Endodermal cell (in vitro differentiated cells): Measurements from ENCODE around the gene CTPS2. TPM values are rescaled to one million over a fixed set of nuclear protein-coding genes. Genes with fewer than 3 reads are reported as not detected.
A peak's percentile ranks its signal among the peaks of the same experiment; 100 is the strongest.
"Not testable (repeated sequence)": the region's sequence is repeated elsewhere in the genome, so short reads cannot be mapped to it uniquely, and the experiment has no call there.

Experiments
- DNase-seq: peaks from one replicate; pipeline ENCODE4 v3.0.0-alpha.2; 2017
- H3K27ac ChIP-seq: 2 replicates; pipeline ENCODE4 v1.5.1; 2013; ENCODE audit warnings: mild to moderate bottlenecking, low read depth, low read length, moderate library complexity
- H3K27me3 ChIP-seq: 2 replicates; pipeline ENCODE4 v1.6.1; 2013; ENCODE audit warnings: mild to moderate bottlenecking, low read length, moderate library complexity; ENCODE audit not compliant: insufficient read depth, control insufficient read depth, poor library complexity, severe bottlenecking
- H3K36me3 ChIP-seq: 2 replicates; pipeline ENCODE4 v1.7.0; 2013; ENCODE audit warnings: mild to moderate bottlenecking, low read length, moderate library complexity; ENCODE audit not compliant: control insufficient read depth, insufficient read depth
- H3K4me1 ChIP-seq: one replicate; pipeline ENCODE4 v1.7.0; 2013; ENCODE audit warnings: low read length; ENCODE audit not compliant: control insufficient read depth, insufficient read depth
- H3K4me3 ChIP-seq: 2 replicates; pipeline ENCODE4 v1.5.1; 2013; ENCODE audit warnings: mild to moderate bottlenecking, low read length, moderate library complexity
- H3K9ac ChIP-seq: 2 replicates; pipeline ENCODE4 v1.6.1; 2013; ENCODE audit warnings: mild to moderate bottlenecking, low read length, moderate library complexity; ENCODE audit not compliant: poor library complexity, severe bottlenecking; ENCODE audit errors: extremely low read depth
- H3K9me3 ChIP-seq: 2 replicates; pipeline ENCODE4 v1.6.1; 2013; ENCODE audit warnings: mild to moderate bottlenecking, low read length, moderate library complexity; ENCODE audit not compliant: control insufficient read depth
- H3K27ac Mint-ChIP-seq: 2 replicates; pipeline ENCODE4 v1.8.0; 2020; ENCODE audit warnings: mixed read lengths
- H3K27me3 Mint-ChIP-seq: 2 replicates; pipeline ENCODE4 v1.8.0; 2021; ENCODE audit warnings: mild to moderate bottlenecking, mixed read lengths; ENCODE audit not compliant: insufficient read depth
- H3K36me3 Mint-ChIP-seq: 2 replicates; pipeline ENCODE4 v1.8.0; 2020; ENCODE audit warnings: low read depth, mixed read lengths
- H3K4me1 Mint-ChIP-seq: 2 replicates; pipeline ENCODE4 v1.8.0; 2020; ENCODE audit warnings: mixed read lengths
- H3K4me3 Mint-ChIP-seq: 2 replicates; pipeline ENCODE4 v1.8.0; 2020; ENCODE audit warnings: mild to moderate bottlenecking, moderate library complexity, mixed read lengths
- H3K9me3 Mint-ChIP-seq: 2 replicates; pipeline ENCODE4 v1.8.0; 2020; ENCODE audit warnings: mild to moderate bottlenecking, mixed read lengths
- CTCF ChIP-seq: fragments of 200-600 bp; sonication (generic); conservative IDR thresholded peaks from 2 replicates; pipeline ENCODE4 v1.5.0; 2021; ENCODE audit warnings: antibody characterized with exemption, mild to moderate bottlenecking
- WGBS, 2 experiments: methylation state at CpG; one replicate each; pipeline versions ENCODE4 v1.1.5 to v1.1.7; 2013; ENCODE audit warnings: missing lambda C conversion rate in 2 of 2, mixed read lengths in 1 of 2; ENCODE audit not compliant: insufficient coverage in 1 of 2, insufficient read length in 1 of 2; 5-methylcytosine and 5-hydroxymethylcytosine counted together
- total RNA-seq, 2 donors: library from RNA; stranded (reverse); fragmentation: NEBNext Ultra II Directional in 1 of 2; extraction: Animal tissue kit (Norgen Biotek cat#: 25700) in 1 of 2; gene quantifications; 2 replicates in 1 of 2; 3 replicates in 1 of 2; pipeline ENCODE4 v1.2.1, GENCODE V29; 2021

The CTPS2 gene
- total RNA-seq, 2 donors from 2014 or later, result 33.5 to 71.1 TPM

GRCh38 chrX:16612257-16612897 lies 100.1 kb downstream of the CTPS2 start:
- Mint-ChIP-seq H3K4me1 (peaks cover 6% of the 10 kb centered on the region), H3K27me3 (no peaks in the 10 kb centered on the region), H3K9me3 (no peaks in the 10 kb centered on the region), H3K27ac (no peak overlapping the region), H3K36me3 (peaks cover 74% of the 10 kb centered on the region), H3K4me3 (no peak overlapping the region)
- no peaks in the 10 kb centered on the region for H3K27me3 ChIP-seq
- no peak overlapping the region for H3K27ac ChIP-seq
- H3K36me3 ChIP-seq, result peaks cover 11% of the 10 kb centered on the region
- H3K4me3 ChIP-seq, result no peak overlapping the region
- WGBS, 2 experiments, result 73% methylated on average over 6 of the region's 6 CpGs; no CpG with 5 or more reads in 1 of the 2 experiments
- no peak overlapping the region for H3K9ac ChIP-seq
- no peaks in the 10 kb centered on the region for H3K4me1 ChIP-seq
- DNase-seq, result peak; percentile 53
- TF ChIP-seq CTCF, result no peak
- H3K9me3 ChIP-seq, result no peaks in the 10 kb centered on the region

- not testable (repeated sequence) for H3K4me3 Mint-ChIP-seq, H3K36me3 ChIP-seq, H3K27me3 ChIP-seq, DNase-seq, H3K27me3 Mint-ChIP-seq, H3K9me3 Mint-ChIP-seq, H3K9ac ChIP-seq, H3K4me3 ChIP-seq, H3K9me3 ChIP-seq, H3K27ac ChIP-seq, H3K27ac Mint-ChIP-seq, H3K4me1 ChIP-seq
- Mint-ChIP-seq H3K36me3 (peaks cover 70% of the 10 kb centered on the region), H3K4me1 (peaks cover 15% of the 10 kb centered on the region)
- 94 to 100% methylated on average over 2 to 3 of the region's 3 CpGs for WGBS, 2 experiments
These were observed 101.8 kb downstream of the CTPS2 start for GRCh38 chrX:16610654-16611053.

- Mint-ChIP-seq H3K4me1 (peaks cover 16% of the 10 kb centered on the region), H3K4me3 (no peak overlapping the region), H3K9me3 (no peaks in the 10 kb centered on the region), H3K27ac (no peak overlapping the region), H3K36me3 (peaks cover 66% of the 10 kb centered on the region), H3K27me3 (no peaks in the 10 kb centered on the region)
- TF ChIP-seq CTCF, result no peak
- H3K9me3 ChIP-seq, result no peaks in the 10 kb centered on the region
- H3K4me3 ChIP-seq, result no peak overlapping the region
- H3K9ac ChIP-seq, result no peak overlapping the region
- peaks cover 6% of the 10 kb centered on the region for H3K4me1 ChIP-seq
- H3K36me3 ChIP-seq, result peaks cover 6% of the 10 kb centered on the region
- 94% methylated on average over 1 of the region's 1 CpG; no CpG with 5 or more reads in 1 of the 2 experiments for WGBS, 2 experiments
- no peak for DNase-seq
- H3K27me3 ChIP-seq, result no peaks in the 10 kb centered on the region
- no peak overlapping the region for H3K27ac ChIP-seq
These were observed 102.3 kb downstream of the CTPS2 start for GRCh38 chrX:16610121-16610621.
